Heart left ventricle (tissue), 13 donors: Measurements from ENCODE around the gene SGIP1.

ENCODE experiments used
- POLR2A ChIP-seq, 2 donors: fragments of 450-650 bp; IDR thresholded peaks; one replicate each; pipeline ENCODE4 v1.6.1; 2017; ENCODE audit warnings: antibody characterized with exemption in 2 of 2, mild to moderate bottlenecking in 2 of 2, moderate library complexity in 2 of 2
- TF ChIP-seq, protein P1 (sequence below), 12 donors: fragments of 200-600 bp; sonication (generic) in 4 of 12; IDR thresholded peaks; one replicate each; pipeline versions ENCODE4 v1.5.0 to v1.8.0; 2018 to 2022; ENCODE audit warnings: antibody characterized with exemption in 12 of 12, mild to moderate bottlenecking in 5 of 12
- donor health status: ischemic (EF 13 %, LVEDD 7.1; RV severe dilation, severe dysfunction).
- donor health status: DM: no; HTN: yes; CAD: no.
- donor health status: DM: no; HTN: no; CAD: no.
- donor health status: ischemic (EF 25% LVEDD 6.9; RV normal size, moderate dysfunction).
- donor health status: ischemic (EF 25% LVEDD 5.7; RV mildly dilated, moderate dysfunction).
- donor health status: ischemic (EF 35%, LVEDD 5.7; RV mildly dilated, moderate dysfunction).
- donor health status: nonischemic (EF 11% LVEDD 7.7; RV severe dilation, severe dysfunction).
- donor health status: DM: yes; HTN: yes; CAD: no.
- donor health status: PGD.
- donor health status: ischemic (EF 29% LVEDD 5.4; RV normal size, mild dysfunction).
- donor health status: nonischemic (EF 23%, LVEDD 6.1; RV moderate dilation, normal function).

DNA sequence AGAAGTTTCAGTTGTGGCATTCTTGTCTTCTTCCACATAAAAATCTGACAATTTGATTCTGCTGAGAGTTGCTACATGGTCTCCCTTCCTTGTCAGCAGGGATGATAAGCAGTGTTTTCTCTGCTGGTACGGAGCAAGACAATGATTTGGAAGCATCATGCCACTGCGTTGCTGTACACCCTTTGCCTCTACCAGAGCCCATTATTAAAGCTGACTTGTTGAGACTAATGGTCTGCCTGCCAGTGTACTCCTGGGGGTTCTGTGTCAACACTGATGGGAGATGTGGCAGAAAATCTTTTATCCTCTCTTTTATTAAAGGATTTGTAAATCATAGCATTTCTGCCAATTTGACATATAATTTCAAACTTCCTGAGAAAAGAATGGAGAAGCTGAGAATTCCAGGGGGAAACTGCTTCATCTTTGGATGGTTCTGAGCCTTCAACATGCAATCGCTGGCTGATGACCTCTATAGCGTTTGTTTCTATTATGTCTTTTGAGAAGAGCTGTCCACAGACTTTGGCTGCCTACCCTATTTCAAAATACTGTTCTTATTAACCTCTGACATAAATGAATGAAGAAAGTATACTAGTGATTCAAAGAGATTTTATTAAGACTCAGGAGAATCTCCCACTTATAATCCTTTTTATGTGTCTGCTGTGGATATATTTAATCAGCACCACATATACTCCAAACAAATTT is 170.4 kb downstream of the SGIP1 start:
- TF ChIP-seq, protein P1, sequence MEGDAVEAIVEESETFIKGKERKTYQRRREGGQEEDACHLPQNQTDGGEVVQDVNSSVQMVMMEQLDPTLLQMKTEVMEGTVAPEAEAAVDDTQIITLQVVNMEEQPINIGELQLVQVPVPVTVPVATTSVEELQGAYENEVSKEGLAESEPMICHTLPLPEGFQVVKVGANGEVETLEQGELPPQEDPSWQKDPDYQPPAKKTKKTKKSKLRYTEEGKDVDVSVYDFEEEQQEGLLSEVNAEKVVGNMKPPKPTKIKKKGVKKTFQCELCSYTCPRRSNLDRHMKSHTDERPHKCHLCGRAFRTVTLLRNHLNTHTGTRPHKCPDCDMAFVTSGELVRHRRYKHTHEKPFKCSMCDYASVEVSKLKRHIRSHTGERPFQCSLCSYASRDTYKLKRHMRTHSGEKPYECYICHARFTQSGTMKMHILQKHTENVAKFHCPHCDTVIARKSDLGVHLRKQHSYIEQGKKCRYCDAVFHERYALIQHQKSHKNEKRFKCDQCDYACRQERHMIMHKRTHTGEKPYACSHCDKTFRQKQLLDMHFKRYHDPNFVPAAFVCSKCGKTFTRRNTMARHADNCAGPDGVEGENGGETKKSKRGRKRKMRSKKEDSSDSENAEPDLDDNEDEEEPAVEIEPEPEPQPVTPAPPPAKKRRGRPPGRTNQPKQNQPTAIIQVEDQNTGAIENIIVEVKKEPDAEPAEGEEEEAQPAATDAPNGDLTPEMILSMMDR (IDR thresholded peaks at IDR 0.05): no peak
- no peak for TF ChIP-seq POLR2A (IDR thresholded peaks at IDR 0.05)
